Esophagus squamous epithelium (tissue), 4 donors: ENCODE data around the gene RCAN1.

Experiments
- CTCF ChIP-seq, 6 experiments: fragments of 450-650 bp in 4 of 6; fragments of 200-600 bp in 2 of 6; sonication (generic) in 2 of 6; IDR thresholded peaks; one replicate each; pipeline ENCODE4 v1.5.1; 2016 to 2019; ENCODE audit warnings: antibody characterized with exemption in 6 of 6, mild to moderate bottlenecking in 4 of 6, moderate library complexity in 4 of 6
- POLR2A ChIP-seq, 4 donors: fragments of 450-650 bp; IDR thresholded peaks; one replicate each; pipeline ENCODE4 v1.6.1; 2017; ENCODE audit warnings: antibody characterized with exemption in 4 of 4, mild to moderate bottlenecking in 4 of 4, moderate library complexity in 3 of 4

GRCh38 chr21:34523019-34523555 lies 91.8 kb downstream of the RCAN1 start:
- no peak for TF ChIP-seq CTCF (IDR thresholded peaks at IDR 0.05)
- no peak for TF ChIP-seq POLR2A (IDR thresholded peaks at IDR 0.05)
